Neuron (in vitro differentiated cells): Measurements from ENCODE around the gene YTHDF1.

Experiments
- H2AFZ ChIP-seq: one replicate; pipeline ENCODE4 v1.6.1; 2013; ENCODE audit warnings: low read depth, mild to moderate bottlenecking, inconsistent platforms, low read length, moderate library complexity
- H3K27me3 ChIP-seq: one replicate; pipeline ENCODE4 v1.6.1; 2013; ENCODE audit warnings: low read length; ENCODE audit not compliant: insufficient read depth
- H3K36me3 ChIP-seq: one replicate; pipeline ENCODE4 v1.6.1; 2013; ENCODE audit warnings: low read length; ENCODE audit not compliant: insufficient read depth
- H3K4me1 ChIP-seq: one replicate; pipeline ENCODE4 v1.6.1; 2013; ENCODE audit warnings: low read length; ENCODE audit not compliant: insufficient read depth
- H3K4me3 ChIP-seq: 2 replicates; pipeline ENCODE4 v1.5.1; 2013; ENCODE audit warnings: mild to moderate bottlenecking, low read length, moderate library complexity
- H3K9me3 ChIP-seq: one replicate; pipeline ENCODE4 v1.6.1; 2013; ENCODE audit warnings: low read length

The YTHDF1 gene

GRCh38 chr20:63242736-63243135, 26.8 kb upstream of the YTHDF1 start:
- H3K9me3 ChIP-seq = no peaks in the 10 kb centered on the region
- no peak overlapping the region for H2AFZ ChIP-seq
- peaks cover 13% of the 10 kb centered on the region for H3K36me3 ChIP-seq
- H3K4me1 ChIP-seq = no peaks in the 10 kb centered on the region
- no peaks in the 10 kb centered on the region for H3K27me3 ChIP-seq
- H3K4me3 ChIP-seq = no peak overlapping the region

DNA sequence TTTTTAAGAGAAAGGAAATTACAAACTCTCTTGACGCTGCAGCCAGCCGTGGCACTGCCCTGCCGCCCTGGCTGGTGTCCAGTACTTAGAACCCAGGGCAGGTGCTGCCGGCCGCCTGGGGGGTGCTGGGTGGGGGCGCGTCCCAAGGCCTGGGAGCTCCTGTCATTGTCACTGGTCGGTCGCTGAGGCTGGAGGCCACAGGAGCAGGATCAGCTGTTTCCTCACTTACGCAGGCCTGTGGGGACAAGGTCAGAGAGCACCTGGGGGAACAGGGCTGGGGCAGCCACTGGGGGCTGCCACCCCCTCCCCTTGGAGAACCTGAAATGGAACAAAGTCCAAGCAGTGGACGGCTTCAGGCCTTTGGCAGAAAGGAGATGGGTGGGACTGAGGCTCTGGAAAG, 25.3 kb upstream of the YTHDF1 start:
- Histone ChIP-seq H3K4me1 (peaks cover 9% of the 10 kb centered on the region), H3K36me3 (peaks cover 2% of the 10 kb centered on the region), H3K4me3 (no peak overlapping the region), H3K9me3 (no peaks in the 10 kb centered on the region), H3K27me3 (no peaks in the 10 kb centered on the region), H2AFZ (no peak overlapping the region)

- peaks cover 21% of the 10 kb centered on the region for H3K4me1 ChIP-seq
- no peaks in the 10 kb centered on the region for H3K27me3 ChIP-seq
- H2AFZ ChIP-seq = no peak overlapping the region
These were observed 24.1 kb upstream of the YTHDF1 start for GRCh38 chr20:63240004-63240403.

DNA sequence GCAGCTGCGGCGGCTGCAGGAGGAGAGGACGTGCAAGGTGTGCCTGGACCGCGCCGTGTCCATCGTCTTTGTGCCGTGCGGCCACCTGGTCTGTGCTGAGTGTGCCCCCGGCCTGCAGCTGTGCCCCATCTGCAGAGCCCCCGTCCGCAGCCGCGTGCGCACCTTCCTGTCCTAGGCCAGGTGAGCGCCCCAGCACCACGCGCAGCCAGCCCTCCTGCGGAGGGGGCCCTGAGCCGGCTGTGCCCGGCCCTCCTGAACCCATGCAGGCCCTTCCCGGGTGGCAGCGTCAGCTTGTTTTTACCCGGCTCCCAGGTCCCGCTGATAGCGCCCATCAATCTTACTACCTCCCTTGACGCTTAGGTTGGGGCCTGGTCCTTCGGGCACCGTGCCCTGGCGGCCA, 23.5 kb upstream of the YTHDF1 start:
- peaks cover 26% of the 10 kb centered on the region for H3K4me1 ChIP-seq
- no peaks in the 10 kb centered on the region for H3K36me3 ChIP-seq
- no peaks in the 10 kb centered on the region for H3K9me3 ChIP-seq
- no peak overlapping the region for H2AFZ ChIP-seq
- H3K27me3 ChIP-seq = no peaks in the 10 kb centered on the region
- H3K4me3 ChIP-seq = no peak overlapping the region

More at GRCh38 chr20:63240004-63240403, 24.1 kb upstream of the YTHDF1 start:
- Histone ChIP-seq H3K36me3 (no peaks in the 10 kb centered on the region), H3K4me3 (no peak overlapping the region), H3K9me3 (no peaks in the 10 kb centered on the region)

- Histone ChIP-seq H2AFZ (no peak overlapping the region), H3K27me3 (no peaks in the 10 kb centered on the region), H3K36me3 (no peaks in the 10 kb centered on the region), H3K9me3 (no peaks in the 10 kb centered on the region), H3K4me1 (peaks cover 26% of the 10 kb centered on the region), H3K4me3 (no peak overlapping the region)
These were observed 22.7 kb upstream of the YTHDF1 start for GRCh38 chr20:63238514-63239125.

DNA sequence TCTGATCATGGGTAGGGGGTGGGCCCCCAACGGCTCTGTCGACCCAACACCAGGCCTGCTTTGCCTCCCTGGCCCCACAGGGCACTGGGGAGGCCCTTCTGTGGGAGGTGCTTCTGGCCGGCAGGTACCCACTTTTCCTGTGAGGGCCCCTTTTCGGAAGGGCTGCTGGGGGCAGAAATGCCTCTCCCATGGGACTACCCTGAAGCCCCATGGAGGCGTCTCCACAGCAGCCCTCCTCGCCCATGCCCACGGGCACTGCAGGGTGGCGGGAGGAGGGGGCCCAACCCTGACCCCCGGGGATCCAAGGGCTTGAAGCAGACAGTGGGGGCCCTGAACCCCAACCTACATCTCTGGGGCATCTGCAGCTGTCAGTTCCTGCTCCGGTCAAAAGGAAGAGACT, 22.1 kb upstream of the YTHDF1 start:
- H3K4me1 ChIP-seq = peaks cover 28% of the 10 kb centered on the region
- no peak overlapping the region for H3K4me3 ChIP-seq
- H3K27me3 ChIP-seq = no peaks in the 10 kb centered on the region
- no peaks in the 10 kb centered on the region for H3K9me3 ChIP-seq
- no peaks in the 10 kb centered on the region for H3K36me3 ChIP-seq
- H2AFZ ChIP-seq = no peak overlapping the region

- no peak overlapping the region for H2AFZ ChIP-seq
- no peak overlapping the region for H3K4me3 ChIP-seq
These were observed 20.3 kb upstream of the YTHDF1 start for GRCh38 chr20:63236116-63236837.

GRCh38 chr20:63235399-63235983, 19.6 kb upstream of the YTHDF1 start, which contains the start of gene BIRC7:
Gene BIRC7 (plus strand): TSS chr20:63235905. CDS start chr20:63236097, 192 bp downstream.
- Histone ChIP-seq H3K4me3 (no peak within 1 kb of the TSS), H3K9me3 (no peaks in the 10 kb centered on the region)

More at GRCh38 chr20:63236116-63236837, 20.3 kb upstream of the YTHDF1 start:
- Histone ChIP-seq H3K27me3 (no peaks in the 10 kb centered on the region), H3K9me3 (no peaks in the 10 kb centered on the region), H3K4me1 (peaks cover 29% of the 10 kb centered on the region), H3K36me3 (no peaks in the 10 kb centered on the region)

DNA sequence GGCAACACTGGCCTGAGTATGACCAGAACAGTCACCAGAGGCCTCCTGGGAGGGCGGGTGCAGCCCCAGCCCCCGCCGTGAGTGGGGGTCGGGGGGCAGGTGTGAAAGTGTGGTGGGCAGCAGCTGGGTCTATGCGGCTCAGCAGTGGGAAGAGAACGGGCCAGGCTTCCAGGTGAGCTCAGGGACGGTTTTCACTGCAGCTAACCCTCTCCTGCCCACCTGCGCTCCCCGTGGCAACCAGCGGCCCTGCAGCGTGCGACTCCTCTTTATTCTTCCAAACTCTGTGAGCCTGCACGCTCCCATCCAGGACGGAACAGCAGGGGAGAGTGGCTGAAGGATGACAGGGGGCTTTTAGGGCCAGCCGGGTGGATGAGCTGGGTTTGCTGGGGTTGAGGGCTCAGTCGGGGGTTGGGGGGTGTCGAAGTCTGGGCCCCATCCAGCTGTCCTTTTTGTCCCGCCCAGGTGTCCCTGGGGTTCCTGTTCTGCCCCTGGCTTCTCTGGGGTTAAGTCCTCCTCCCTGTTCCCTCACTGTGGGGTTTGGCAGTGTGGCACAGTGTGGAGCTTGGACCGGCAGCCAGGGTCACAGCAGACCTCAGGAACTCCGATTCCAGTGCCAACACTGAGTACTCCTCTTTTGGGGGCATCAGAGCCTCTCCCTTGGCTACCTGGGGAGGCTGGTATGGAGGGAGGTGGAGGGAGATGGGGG, 18.9 kb upstream of the YTHDF1 start:
- Histone ChIP-seq H3K4me1 (peaks cover 38% of the 10 kb centered on the region), H3K27me3 (no peaks in the 10 kb centered on the region), H2AFZ (no peak overlapping the region), H3K36me3 (no peaks in the 10 kb centered on the region), H3K4me3 (no peak overlapping the region), H3K9me3 (no peaks in the 10 kb centered on the region)

More at GRCh38 chr20:63235399-63235983, 19.6 kb upstream of the YTHDF1 start, which contains the start of gene BIRC7:
- Histone ChIP-seq H2AFZ (no peak within 1 kb of the TSS), H3K4me1 (peaks cover 31% of the 10 kb centered on the region), H3K27me3 (no peaks in the 10 kb centered on the region), H3K36me3 (no peaks in the 10 kb centered on the region)

DNA sequence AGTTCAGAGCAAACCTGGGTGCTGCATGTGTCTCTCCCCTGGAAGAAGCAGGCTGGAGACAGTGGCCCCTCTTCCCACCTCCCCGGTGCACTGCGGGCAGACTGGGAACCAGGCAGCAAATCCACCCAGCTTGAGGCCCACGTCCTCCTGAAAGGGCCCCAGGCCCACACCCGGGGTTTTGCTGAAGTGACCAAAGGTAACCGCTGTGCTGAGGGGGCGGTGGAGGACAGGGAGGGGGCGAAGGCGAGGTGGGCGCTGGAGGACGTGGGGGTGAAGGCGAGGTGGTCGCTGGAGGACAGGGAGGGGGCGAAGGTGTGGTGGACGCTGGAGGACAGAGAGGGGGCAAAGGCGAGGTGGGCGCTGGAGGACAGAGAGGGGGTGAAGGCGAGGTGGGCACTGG, 18.0 kb upstream of the YTHDF1 start:
- no peaks in the 10 kb centered on the region for H3K36me3 ChIP-seq
- H3K27me3 ChIP-seq = no peaks in the 10 kb centered on the region
- peaks cover 42% of the 10 kb centered on the region for H3K4me1 ChIP-seq

GRCh38 chr20:63233061-63233344, 17.1 kb upstream of the YTHDF1 start:
- Histone ChIP-seq H3K4me3 (no peak overlapping the region), H3K36me3 (no peaks in the 10 kb centered on the region), H2AFZ (no peak overlapping the region), H3K9me3 (no peaks in the 10 kb centered on the region), H3K4me1 (peaks cover 42% of the 10 kb centered on the region), H3K27me3 (no peaks in the 10 kb centered on the region)

More for the DNA sequence above, 18.0 kb upstream of the YTHDF1 start:
- H3K9me3 ChIP-seq = no peaks in the 10 kb centered on the region
- H3K4me3 ChIP-seq = no peak overlapping the region
- no peak overlapping the region for H2AFZ ChIP-seq

GRCh38 chr20:63232235-63233060, 16.5 kb upstream of the YTHDF1 start:
- H3K9me3 ChIP-seq = no peaks in the 10 kb centered on the region
- H3K4me3 ChIP-seq = no peak overlapping the region
- H3K27me3 ChIP-seq = no peaks in the 10 kb centered on the region
- peaks cover 42% of the 10 kb centered on the region for H3K4me1 ChIP-seq
- H2AFZ ChIP-seq = no peak overlapping the region
- H3K36me3 ChIP-seq = no peaks in the 10 kb centered on the region
